Stimulated activated CD4-positive, alpha-beta T cell treated with anti-CD3 and anti-CD28 coated beads, TNF-alpha, amount 100 ng/mL, for 48 hours (primary cell): ENCODE measurements around the gene KRT6C.
"Not testable (repeated sequence)": the region's sequence is repeated elsewhere in the genome, so short reads cannot be mapped to it uniquely, and the experiment has no call there.

Experiments used
- DNase-seq, 3 donors: peaks; one replicate each; pipeline ENCODE4 v3.0.0-alpha.2; 2020; ENCODE audit warnings: low read depth in 3 of 3

Gene KRT6C

DNA sequence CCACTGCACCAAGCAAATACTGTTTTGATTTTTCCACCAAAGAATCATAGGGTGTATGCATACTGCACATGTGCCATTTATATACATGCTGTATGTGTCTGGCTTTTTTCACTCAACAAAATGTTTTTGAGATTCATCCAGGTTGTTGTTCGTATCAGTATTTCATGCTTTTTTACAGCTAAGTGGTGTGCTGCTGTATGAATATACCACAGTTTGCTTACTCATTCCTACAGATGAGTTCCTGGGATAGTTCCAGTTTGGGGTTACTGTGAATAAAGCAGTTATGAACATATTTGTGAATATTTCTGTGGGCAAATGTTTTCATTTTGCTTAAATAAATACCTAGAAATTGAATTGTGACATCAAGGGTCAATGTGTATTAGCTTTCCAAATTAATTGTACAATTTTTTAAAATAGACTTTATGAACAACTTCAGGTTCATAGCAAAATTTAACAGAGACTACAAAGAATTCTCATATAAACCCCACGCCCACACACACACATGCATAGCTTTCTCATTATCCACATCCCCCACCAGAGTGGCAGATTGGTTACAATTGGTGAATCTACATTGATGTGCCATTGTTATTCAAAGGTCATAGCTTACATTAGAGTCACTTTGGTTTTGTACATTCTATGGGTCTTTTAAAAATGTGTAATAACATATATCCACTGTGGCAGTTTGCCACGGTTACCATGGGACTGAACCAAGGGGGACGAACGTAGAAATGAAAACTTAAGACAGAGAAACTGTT, 26.4 kb upstream of the KRT6C start:
- no peak for DNase-seq

DNA sequence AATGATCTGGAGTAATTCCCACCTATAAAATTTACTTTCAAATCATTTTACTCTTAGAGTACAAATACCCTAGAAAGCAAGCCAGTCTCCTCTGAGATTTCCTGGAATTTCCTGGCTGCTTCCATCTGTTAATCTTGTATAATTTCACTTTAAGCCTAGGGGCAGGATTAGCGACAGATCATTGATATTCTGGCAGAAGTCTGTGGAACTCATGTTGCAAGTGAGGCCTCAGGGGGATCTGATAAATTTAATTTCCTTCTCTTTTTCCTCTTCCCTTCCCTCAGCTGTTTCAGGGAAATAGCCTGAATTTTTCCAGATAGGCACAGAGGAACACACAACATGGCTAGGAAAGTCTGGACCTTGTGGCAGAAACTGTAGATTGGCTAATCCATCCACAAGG, 25.3 kb upstream of the KRT6C start:
- DNase-seq: no peak

DNA sequence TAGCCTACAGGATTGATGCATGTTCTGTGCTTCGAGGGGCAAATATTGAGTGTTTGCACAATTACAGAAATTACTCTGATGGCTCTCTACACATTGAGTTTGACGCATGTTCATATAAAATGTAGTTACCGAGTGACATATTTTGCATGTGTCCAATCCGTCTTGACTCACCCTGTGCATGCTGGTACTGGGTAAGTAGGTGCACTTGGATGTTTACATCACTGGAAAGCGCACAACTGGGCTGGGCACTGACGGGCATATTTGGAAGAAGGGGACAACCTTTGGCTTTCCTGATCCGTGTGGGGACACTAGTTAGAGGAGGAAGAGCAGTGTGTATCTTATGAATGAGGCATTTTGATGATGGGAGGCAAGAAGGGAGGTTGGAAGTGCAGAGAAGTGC, 24.4 kb upstream of the KRT6C start:
- DNase-seq: no peak

DNA sequence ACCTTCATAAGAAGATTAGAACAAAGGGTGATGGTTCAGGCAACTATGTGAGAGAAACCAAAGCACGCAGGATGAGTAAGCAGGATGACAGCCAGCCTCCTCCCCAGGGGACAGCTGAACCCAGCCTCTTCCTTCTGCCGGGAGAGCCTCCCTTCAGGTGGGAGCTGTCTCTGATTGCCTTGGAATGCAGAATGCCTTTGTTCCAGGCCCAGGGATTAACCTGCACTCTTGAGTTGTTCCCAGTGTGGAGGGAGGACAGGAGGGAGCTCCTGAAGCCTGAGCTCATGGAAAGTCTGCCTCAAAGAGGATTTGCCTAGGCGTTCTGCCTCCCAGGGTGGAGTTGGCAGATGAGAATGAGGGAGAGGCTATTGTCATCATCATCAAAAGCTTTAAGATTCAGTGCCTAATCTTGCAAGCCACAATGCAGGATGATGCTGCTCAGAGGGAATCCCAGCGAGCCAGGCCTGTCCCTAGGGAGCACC, 23.0 kb upstream of the KRT6C start:
- no peak for DNase-seq

DNA sequence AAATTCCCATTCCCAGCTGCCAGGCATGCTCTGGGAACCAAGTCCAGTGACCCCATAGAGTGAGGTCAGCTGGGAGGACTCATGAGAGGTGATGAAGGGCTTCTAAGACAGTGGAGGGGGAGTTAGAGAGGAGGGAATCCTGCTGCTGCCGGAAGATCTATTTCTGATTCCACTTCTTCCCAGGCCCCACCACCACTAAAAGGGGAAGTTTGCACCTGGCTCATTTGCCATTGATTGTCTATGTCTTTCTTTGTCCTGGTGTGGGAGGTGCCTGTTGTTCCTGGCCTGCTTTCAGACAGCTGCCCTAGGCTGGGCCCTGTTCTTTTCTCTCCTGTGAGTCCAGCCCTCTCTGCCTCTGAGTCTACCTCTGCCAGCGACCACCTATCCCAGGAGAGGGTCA, 22.4 kb upstream of the KRT6C start:
- DNase-seq: no peak

DNA sequence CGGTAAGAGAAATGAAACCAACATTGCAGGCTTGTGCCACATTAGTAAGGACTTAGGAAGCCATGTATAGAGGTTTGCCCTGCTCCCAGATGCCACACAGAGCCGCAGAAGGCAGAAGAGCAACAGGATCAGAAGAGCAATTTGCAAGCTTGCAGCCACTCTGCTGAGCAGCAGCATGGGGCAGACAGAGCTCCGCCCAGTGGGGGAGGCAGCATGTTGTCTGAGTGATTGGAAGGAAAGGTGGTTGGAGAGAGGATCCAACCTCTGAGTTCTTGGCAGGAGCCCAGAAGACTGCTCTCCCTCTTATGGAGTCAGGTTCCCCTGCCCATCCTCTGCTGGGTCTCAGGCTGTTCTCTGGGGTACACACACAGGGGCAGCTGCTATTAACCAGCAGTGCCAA, 21.8 kb upstream of the KRT6C start:
- no peak for DNase-seq

DNA sequence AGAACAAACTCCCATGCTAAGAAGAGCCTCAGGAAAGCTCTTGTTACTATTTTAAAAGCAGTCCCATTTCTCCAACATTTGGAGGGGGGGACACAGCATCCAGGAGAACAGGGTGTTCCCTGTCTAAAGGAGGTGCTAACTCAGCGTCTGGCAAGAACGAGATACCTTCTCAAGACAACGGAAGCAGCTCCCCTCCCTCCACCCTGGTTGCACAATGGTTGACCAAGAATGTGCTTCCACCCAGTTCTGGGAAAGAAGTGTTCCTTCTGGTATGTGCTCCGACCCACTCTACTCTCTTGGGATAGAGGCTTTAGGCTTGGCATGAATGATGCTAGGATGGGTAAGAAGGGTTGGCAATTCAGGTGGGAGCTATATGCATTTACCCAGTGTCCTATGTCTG, 20.9 kb upstream of the KRT6C start:
- DNase-seq: no peak

DNA sequence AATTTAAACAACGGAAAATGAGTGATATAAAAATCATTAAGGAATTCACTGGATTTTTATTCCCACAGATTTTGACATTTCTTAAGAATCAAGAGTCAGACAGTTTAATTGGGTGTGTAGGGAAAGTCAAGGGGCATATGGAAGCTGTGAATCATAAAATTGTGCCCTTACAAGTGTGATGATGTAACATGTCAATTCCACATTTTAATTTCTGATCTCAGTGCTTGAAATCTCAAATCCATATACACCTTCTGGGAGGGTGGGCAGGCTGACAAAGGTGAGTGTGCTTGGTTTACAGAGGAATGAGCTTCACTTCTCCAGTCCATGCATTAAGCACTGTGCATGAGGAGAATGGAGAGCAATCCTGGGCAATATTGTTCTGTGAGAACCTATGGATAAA, 20.5 kb upstream of the KRT6C start:
- DNase-seq: no peak

DNA sequence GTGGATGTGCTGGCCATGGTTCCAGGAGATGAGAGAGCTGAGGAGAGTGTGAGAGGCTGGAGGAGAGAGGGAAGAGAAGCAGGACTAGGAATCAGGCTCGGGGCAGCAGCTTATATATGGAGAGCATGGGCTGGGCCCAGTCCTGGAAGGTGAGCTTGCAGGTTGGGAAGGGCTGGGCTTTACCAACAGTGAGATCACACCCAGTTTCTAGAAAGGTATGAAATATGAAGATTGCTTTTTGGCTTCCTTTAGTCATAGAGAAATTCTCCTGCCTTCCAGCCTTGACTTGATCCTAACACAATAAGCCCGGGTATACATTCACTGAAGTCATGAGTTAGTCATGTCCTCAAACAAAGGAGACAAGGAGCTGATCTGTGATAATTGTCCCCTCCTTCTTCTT, 19.6 kb upstream of the KRT6C start, which contains the start of gene KRT6A:
KRT6A (minus strand) TSS at position 86 of the 400 bp plus-strand sequence; CDS start at position 17, 69 bp downstream.
- DNase-seq: no peak

DNA sequence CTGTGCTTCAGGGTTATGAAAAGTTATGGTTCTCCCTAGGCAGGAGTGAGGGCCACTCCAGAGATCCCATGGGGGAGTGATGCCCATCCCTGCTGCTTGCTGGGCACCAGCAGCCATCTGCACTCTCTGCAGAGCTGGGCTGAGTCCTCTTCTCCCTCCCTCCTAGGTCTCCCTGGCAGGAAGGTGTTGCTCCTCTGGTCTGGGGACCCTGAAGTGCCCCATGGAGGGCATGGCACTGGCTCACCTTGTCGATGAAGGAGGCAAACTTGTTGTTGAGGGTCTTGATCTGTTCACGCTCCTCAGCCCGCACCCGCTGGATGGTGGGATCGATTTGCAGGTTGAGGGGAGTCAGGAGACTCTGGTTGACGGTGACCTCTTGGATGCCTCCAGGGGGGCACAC, 18.8 kb upstream of the KRT6C start:
- not testable (repeated sequence) for DNase-seq

DNA sequence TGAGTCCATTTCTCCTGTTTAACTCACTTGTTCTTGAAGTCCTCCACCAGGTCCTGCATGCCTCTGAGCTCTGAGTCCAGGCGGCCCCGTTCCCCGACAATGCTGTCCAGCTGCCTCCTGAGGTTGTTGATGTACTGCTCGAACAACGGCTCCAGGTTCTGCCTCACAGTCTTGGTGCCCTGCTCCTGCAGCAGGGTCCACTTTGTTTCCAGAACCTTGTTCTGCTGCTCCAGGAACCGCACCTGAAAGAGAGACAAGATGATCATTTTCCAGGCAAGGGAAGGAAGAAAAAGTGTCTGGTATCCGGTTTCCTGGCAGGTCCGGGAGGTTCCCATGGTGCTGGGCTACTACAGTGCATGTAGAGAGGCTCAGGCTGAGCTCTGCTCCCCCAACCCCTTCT, 17.9 kb upstream of the KRT6C start:
- DNase-seq: not testable (repeated sequence)

DNA sequence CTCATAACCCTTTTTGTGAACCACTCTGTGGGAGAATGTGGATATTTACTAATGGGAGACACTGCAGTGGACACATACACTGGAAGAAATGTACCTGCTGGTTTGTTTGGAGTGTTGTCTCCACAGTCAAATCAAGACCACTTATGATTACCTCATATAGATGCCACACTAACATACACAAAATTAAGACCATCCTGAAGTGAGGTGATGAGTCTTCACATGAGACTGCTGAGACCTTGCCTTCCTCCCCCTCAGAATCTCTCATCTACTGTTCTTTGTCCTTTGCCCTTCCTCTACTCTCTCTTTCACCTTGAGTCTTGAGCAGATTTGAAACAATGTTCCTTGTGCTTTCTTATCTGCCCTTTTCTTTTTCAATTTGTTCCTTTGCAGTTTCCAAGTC, 15.1 kb upstream of the KRT6C start:
- no peak for DNase-seq

DNA sequence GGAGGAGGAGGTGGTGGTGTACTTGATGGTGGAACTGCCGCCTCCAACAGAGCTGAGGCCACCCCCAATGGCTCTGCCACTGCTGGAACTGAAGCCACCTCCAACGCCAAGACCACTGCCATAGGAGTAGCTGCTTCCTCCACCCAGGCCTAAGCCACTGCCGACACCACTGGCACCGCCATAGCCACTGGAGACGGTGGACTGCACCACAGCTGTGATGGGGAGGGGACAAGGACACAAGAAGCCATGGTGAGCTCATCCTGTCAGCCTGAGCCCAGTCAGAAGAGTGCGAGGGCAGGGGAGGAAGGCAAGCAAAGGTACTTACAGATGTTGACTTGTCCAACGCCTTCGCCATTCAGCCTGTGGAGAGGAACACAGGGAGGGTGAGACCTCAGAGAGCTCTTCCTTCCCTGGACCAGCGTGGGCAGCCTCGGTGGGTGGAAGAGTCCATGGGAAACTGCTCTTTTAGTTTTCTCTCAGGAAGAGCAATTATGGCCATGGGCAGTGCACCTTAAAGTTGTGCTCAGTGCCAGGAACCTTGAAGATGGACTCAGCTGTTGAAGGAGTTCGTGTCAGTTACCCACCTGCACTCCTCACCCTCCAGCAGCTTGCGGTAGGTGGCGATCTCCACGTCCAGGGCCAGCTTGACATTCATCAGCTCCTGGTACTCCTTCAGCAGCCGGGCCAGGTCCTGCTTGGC, 14.3 kb upstream of the KRT6C start:
- not testable (repeated sequence) for DNase-seq

DNA sequence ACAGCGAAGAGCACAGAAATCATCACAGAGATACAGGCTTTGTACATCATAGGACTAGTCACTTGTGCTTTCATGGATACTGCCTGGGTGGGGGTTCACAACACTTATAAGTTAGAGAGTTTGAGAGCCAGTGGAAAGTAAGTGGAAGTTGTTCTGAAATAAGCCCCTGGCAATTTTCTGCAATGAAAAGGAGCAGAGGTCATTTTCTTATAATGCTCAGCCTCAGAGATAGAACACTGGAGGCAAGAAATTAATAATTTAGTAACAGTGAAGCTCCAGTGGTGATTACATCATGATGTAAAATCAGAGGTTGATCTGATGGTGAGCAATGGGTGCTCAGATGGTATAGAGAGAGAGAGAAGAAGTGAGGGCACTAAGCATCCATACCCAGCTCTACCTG, 13.6 kb upstream of the KRT6C start:
- DNase-seq: no peak

DNA sequence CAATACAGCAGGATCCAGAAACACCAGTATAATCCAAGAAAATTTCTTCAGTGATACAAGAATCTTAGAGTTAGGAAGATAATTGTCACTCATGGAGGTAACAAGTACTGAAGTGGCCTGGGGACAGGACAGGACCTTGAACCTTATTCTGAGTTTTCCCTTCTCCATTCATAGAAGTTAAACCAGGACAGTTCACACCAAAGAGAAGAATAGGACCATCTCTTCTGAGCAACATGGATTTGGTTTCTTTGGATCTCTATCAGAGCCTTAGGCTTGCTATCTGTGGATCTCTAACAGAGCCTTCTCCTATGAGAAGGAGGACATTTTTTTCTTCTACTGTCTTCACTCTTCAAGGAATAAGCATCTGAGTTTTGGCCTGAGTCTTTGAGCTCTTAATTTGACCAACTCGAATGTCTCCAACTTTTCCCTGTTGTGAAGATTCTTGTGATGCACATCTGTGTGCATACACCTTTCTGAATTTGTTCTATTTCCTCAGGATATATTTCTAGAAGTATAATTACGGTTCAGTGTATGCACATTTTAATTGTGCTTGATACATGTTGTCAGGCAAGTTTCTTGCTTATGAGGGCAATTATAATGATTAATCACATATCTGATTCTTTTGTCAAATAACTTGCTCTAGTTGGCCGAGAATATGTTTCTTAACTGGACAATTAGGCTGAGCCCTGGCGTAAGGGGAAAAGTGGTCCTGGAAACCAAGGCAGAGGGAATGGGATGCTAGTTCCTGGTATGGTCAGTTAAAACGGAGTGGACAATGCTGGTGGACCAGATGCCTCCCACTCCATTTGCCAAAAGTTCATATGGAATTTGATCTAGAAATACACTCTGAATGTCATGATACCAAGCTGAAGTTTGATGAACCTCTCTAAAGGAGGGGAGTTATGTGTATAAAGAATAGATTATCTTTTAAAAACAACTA, 12.8 kb upstream of the KRT6C start:
- DNase-seq: no peak

DNA sequence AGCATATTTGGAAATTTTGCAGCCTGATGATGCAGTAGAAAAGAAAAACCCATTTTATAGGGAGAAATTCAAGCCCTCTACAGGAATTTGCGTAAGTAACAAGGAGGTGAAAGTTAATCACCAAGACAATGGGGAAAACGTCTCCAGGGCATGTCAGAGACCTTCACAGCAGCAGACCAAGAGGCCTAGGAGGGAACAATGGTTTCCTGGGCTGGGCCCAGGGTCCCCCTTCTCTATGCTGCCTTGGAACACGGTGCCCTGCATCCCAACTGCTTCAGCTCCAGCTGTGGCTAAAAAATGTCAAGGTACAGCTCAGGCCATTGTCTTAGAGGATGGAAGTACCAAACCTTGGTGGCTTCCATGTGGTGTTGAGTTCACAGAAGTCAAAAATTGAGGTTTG, 6.5 kb upstream of the KRT6C start:
- DNase-seq: no peak

DNA sequence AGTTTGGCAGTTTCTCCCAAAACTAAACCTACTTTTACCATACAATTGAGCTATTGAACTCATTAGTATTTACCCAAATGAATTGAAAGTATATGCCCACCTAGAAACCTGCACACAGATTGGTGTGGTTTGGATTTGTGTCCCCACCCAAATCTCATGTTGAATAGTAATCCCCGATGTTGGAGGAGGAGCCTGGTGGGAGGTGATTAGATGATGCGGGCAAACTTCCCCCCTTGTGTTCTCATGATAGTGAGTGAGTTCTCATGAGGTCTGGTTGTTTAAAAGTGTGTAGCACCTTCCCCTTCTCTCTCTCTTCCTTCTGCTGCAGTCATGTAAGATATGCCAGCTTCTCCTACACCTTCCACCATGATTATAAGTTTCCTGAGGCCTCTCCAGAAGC, 4.0 kb upstream of the KRT6C start:
- no peak for DNase-seq

DNA sequence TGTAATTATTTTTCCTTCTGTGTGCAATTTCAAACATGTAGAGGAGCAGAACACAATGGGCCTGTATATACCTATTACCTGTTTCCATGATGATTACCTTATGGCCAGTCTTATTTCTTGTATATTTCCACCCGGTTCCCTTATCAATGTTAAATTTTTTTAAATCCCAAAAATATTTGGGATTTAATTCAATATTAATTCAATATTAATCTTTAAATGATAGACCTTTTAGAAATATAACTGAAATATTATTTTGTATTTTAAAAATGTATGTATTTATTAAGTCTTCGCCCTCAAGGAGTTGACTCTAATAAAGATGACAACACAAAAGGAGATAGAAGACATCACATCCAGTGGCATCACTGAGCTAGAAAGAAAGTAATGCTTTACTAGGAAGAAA, 607 bp upstream of the KRT6C start:
- DNase-seq: no peak

DNA sequence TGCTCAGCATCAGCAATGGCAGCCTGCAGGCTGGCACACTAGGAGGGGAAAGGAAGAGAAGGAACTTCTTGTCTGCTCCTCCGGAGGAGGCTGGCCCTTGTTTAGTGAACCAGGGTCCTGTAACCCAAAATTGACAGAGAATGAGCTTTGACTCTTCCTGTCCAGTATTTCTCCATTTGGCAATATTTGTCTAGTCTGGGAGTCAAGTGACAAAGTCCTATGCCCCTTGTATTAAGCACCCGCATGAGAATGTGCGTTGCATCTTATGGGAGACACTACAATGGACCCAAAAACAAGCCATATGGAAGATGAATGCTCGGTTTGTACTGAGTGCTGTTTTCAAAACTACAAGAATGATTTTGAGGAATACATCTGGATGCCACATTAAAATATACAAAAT, 3.8 kb downstream of the KRT6C start:
- DNase-seq: no peak

DNA sequence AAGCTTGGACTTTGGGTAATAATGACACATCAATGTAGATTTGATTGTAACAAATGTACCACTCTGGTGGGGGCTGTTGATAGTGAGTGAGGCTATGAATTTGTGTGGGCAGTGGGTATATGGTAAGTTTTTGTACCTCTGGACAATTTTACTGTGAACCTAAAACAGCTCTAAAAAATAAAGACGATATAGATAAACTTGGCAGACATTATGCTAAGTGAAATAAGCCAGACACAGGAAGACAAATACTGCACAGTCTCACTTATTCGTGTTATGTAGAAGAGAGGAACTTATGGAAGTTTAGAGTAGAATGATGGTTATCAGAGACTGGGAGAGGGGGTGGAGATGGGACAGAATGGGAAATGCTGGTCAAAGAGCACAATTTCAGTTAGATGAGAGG, 8.7 kb downstream of the KRT6C start:
- no peak for DNase-seq

DNA sequence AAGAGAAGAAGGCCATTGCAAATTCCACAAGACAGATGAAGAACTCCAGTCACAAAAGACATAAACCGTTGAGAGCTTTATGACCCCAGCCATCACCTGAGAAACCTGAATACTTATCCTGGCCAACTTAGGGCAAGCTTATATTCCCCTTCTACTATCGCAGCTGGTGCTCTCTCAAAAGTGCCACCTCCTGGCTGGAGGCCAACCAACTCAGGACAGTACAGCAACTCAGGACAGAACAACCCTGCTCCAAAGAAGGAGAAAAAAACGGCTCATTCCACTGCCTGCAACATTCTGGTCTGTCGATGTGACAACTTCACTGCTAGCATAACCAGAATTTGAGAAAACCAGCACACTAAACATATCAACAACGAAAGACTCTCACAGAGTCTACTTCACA, 11.9 kb downstream of the KRT6C start:
- no peak for DNase-seq

DNA sequence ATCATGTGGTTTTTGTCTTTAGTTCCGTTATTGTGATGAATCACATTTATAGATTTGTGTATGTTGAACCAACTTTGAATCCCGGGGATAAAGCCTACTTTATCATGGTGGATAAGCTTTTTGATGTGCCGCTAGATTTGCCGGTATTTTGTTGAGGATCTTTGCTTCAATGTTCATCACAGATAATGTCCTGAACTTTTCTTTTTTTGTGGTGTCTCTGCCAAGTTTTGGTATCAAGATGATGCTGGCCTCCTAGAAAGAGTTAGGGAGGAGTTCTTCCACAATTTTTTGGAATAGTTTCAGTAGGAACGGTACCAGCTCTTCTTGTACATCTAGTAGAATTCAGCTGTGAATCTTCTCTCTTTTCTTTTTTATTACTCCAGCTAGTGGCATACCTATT, 14.7 kb downstream of the KRT6C start:
- DNase-seq: no peak
